ENCODE measurements around the gene MRPL46. TPM values are rescaled to one million over a fixed set of nuclear protein-coding genes. Genes with fewer than 3 reads are reported as not detected.

Gene MRPL46
- total RNA-seq, 1 donor from 2014 or later = 19.3 TPM

DNA sequence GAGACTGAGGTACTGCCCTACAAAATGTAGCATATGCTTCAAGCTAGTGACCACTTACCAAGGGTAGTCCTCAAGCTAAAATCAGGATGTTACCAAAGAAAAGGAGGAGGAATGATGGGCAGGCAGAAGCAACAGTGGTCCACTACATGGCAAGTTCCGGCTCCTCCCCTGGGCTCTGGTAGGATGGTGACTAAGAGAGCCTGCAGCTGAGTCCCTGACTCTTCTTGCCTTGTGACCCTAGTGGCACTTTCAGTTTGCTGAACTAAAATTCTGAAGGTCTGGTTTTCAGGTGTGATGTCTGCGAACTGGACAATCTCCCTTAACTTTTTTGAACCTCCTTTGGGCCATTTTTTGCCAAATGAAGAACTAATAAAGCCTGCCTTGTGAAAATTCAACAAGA lies 40.9 kb downstream of the MRPL46 start:
- Mint-ChIP-seq H3K27me3 (ENCODE audit: unreplicated experiment) (peaks cover 7% of the 10 kb centered on the region), H3K4me3 (ENCODE audit: unreplicated experiment) (no peak overlapping the region), H3K4me1 (ENCODE audit: low read depth, unreplicated experiment) (no peaks in the 10 kb centered on the region), H3K9me3 (ENCODE audit: unreplicated experiment) (no peaks in the 10 kb centered on the region), H3K27ac (ENCODE audit: unreplicated experiment) (no peak overlapping the region), H3K36me3 (ENCODE audit: unreplicated experiment) (no peaks in the 10 kb centered on the region)
- no peak for DNase-seq
- TF ChIP-seq, protein P1, sequence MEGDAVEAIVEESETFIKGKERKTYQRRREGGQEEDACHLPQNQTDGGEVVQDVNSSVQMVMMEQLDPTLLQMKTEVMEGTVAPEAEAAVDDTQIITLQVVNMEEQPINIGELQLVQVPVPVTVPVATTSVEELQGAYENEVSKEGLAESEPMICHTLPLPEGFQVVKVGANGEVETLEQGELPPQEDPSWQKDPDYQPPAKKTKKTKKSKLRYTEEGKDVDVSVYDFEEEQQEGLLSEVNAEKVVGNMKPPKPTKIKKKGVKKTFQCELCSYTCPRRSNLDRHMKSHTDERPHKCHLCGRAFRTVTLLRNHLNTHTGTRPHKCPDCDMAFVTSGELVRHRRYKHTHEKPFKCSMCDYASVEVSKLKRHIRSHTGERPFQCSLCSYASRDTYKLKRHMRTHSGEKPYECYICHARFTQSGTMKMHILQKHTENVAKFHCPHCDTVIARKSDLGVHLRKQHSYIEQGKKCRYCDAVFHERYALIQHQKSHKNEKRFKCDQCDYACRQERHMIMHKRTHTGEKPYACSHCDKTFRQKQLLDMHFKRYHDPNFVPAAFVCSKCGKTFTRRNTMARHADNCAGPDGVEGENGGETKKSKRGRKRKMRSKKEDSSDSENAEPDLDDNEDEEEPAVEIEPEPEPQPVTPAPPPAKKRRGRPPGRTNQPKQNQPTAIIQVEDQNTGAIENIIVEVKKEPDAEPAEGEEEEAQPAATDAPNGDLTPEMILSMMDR (IDR thresholded peaks at IDR 0.05; ENCODE audit: partially characterized antibody, unreplicated experiment) = no peak

DNA sequence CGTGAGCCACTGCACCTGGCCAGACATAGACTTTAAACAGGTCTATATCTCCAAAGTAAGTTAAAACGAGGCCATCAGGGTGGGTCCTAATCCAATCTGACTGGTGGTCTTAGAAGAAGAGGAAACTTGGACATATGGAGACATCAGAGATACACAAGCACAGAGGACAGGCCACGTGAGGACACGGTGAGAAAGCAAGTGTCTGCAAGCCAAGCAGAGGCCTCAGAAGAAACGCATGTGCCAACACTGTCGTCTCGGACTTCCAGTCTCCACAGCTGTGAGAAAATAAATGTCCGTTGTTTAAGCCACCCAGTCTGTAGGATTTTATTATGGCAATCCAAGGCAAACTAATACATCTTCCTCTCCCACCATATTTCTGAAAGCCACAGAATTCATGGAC lies 43.9 kb downstream of the MRPL46 start:
- Mint-ChIP-seq H3K9me3 (ENCODE audit: unreplicated experiment) (no peaks in the 10 kb centered on the region), H3K4me1 (ENCODE audit: low read depth, unreplicated experiment) (no peaks in the 10 kb centered on the region), H3K36me3 (ENCODE audit: unreplicated experiment) (no peaks in the 10 kb centered on the region), H3K27ac (ENCODE audit: unreplicated experiment) (no peak overlapping the region), H3K27me3 (ENCODE audit: unreplicated experiment) (no peaks in the 10 kb centered on the region), H3K4me3 (ENCODE audit: unreplicated experiment) (no peak overlapping the region)
- TF ChIP-seq, protein P1 (IDR thresholded peaks at IDR 0.05; ENCODE audit: partially characterized antibody, unreplicated experiment) = no peak
- DNase-seq = no peak

DNA sequence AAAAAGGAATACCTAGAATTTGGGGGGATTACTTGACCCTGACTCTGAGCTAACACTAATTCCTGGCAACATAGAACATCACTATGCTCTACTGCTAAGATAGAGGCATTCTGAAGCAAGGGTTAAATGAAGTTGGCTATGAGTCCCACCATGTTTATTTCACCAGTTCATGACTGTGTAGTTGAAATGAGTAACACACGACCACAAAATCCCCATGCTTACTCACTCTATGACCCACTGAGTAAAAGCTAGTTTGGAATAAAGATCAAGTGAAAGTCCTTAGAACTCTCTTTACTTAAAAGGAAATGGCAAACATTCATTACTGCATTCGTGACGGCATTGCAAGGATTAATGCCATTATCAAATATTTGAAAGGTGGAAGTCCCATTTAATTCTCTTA lies 47.4 kb downstream of the MRPL46 start:
- no peaks in the 10 kb centered on the region for H3K9me3 Mint-ChIP-seq (ENCODE audit: unreplicated experiment)
- TF ChIP-seq, protein P1 (IDR thresholded peaks at IDR 0.05; ENCODE audit: partially characterized antibody, unreplicated experiment) = no peak
- no peaks in the 10 kb centered on the region for H3K36me3 Mint-ChIP-seq (ENCODE audit: unreplicated experiment)
- H3K27ac Mint-ChIP-seq (ENCODE audit: unreplicated experiment) = no peak overlapping the region
- H3K4me3 Mint-ChIP-seq (ENCODE audit: unreplicated experiment) = no peak overlapping the region
- DNase-seq = no peak
- no peaks in the 10 kb centered on the region for H3K4me1 Mint-ChIP-seq (ENCODE audit: low read depth, unreplicated experiment)
- no peaks in the 10 kb centered on the region for H3K27me3 Mint-ChIP-seq (ENCODE audit: unreplicated experiment)

Other genes with a start within 250 kb of the MRPL46 start
- gene NTRK3, start 210.6 kb downstream of the MRPL46 start, total RNA-seq (ENCODE audit: unreplicated experiment) = 9.5 TPM
- 58.9 TPM for gene MRPS11, start 320 bp upstream of the MRPL46 start, total RNA-seq (ENCODE audit: unreplicated experiment)
- gene DET1, start 79.3 kb upstream of the MRPL46 start, total RNA-seq (ENCODE audit: unreplicated experiment) = 8.8 TPM
- gene AEN, start 154.0 kb upstream of the MRPL46 start, total RNA-seq (ENCODE audit: unreplicated experiment) = 15.4 TPM
- gene ISG20, start 171.6 kb upstream of the MRPL46 start, total RNA-seq (ENCODE audit: unreplicated experiment) = 1.1 TPM

Data from glutamatergic neuron (in vitro differentiated cells).